Measurements from ENCODE around the gene RASA3.

- TF ChIP-seq CTCF (IDR thresholded peaks at IDR 0.05) (no peak), POLR2A (IDR thresholded peaks at IDR 0.05) (no peak)
Measured at GRCh38 chr13:113965383-113965874, 167.0 kb downstream of the RASA3 start.

All from right lobe of liver (tissue), 4 donors.